Liver (tissue), 9 donors: Measurements from ENCODE around the gene KCND2. TPM values are rescaled to one million over a fixed set of nuclear protein-coding genes. Genes with fewer than 3 reads are reported as not detected.

ENCODE experiments used
- DNase-seq: peaks from one replicate; pipeline ENCODE4 v3.0.0-alpha.2; 2017; ENCODE audit warnings: low spot score
- H3K27ac ChIP-seq, 2 donors: one replicate each; pipeline ENCODE4 v1.7.0; 2013; ENCODE audit warnings: inconsistent platforms in 2 of 2, low read length in 2 of 2, control low read depth in 1 of 2, low read depth in 1 of 2, mild to moderate bottlenecking in 1 of 2
- H3K27me3 ChIP-seq, 4 donors: one replicate each; pipeline versions ENCODE4 v1.6.1 to v1.7.0; 2013; ENCODE audit warnings: low read length in 3 of 4, inconsistent platforms in 1 of 4, mild to moderate bottlenecking in 1 of 4, moderate library complexity in 1 of 4; ENCODE audit not compliant: control insufficient read depth in 4 of 4, insufficient read depth in 4 of 4
- H3K36me3 ChIP-seq, 4 donors: one replicate each; pipeline versions ENCODE4 v1.6.1 to v1.7.0; 2013; ENCODE audit warnings: low read length in 3 of 4, mild to moderate bottlenecking in 3 of 4, low read depth in 1 of 4, moderate library complexity in 1 of 4; ENCODE audit not compliant: control insufficient read depth in 4 of 4, insufficient read depth in 3 of 4
- H3K4me1 ChIP-seq, 4 donors: one replicate each; pipeline versions ENCODE4 v1.6.1 to v1.7.0; 2013; ENCODE audit warnings: low read length in 3 of 4, mild to moderate bottlenecking in 3 of 4, moderate library complexity in 1 of 4; ENCODE audit not compliant: control insufficient read depth in 4 of 4, insufficient read depth in 4 of 4
- H3K4me3 ChIP-seq, 3 donors: one replicate each; pipeline versions ENCODE4 v1.6.1 to v1.7.0; 2013; ENCODE audit warnings: low read length in 3 of 3, control low read depth in 1 of 3, low read depth in 1 of 3, mild to moderate bottlenecking in 1 of 3
- H3K9ac ChIP-seq, 2 donors: one replicate each; pipeline ENCODE4 v1.7.0; 2013; ENCODE audit warnings: low read length in 2 of 2, mild to moderate bottlenecking in 2 of 2, moderate library complexity in 2 of 2, control low read depth in 1 of 2, low read depth in 1 of 2
- H3K9me3 ChIP-seq, 4 donors: one replicate each; pipeline versions ENCODE4 v1.6.1 to v1.7.0; 2013; ENCODE audit warnings: low read length in 3 of 4; ENCODE audit not compliant: control insufficient read depth in 4 of 4
- EGR1 ChIP-seq, 2 donors: IDR thresholded peaks; 2 replicates each; pipeline ENCODE4 v1.6.1; 2016 to 2018; ENCODE audit warnings: antibody characterized with exemption in 2 of 2, low read depth in 2 of 2
- FOXA1 ChIP-seq: IDR thresholded peaks from 2 replicates; pipeline ENCODE4 v1.6.1; 2016; ENCODE audit warnings: antibody characterized with exemption
- FOXA2 ChIP-seq: IDR thresholded peaks from 2 replicates; pipeline ENCODE4 v1.6.1; 2016; ENCODE audit warnings: antibody characterized with exemption
- GABPA ChIP-seq, 2 donors: IDR thresholded peaks in 1 of 2; conservative IDR thresholded peaks in 1 of 2; 2 replicates each; pipeline ENCODE4 v1.6.1; 2016; ENCODE audit warnings: antibody characterized with exemption in 2 of 2, mild to moderate bottlenecking in 1 of 2, moderate library complexity in 1 of 2
- HNF4A ChIP-seq, 2 donors: conservative IDR thresholded peaks; 2 replicates each; pipeline ENCODE4 v1.6.1; 2016; ENCODE audit warnings: antibody characterized with exemption in 2 of 2, mild to moderate bottlenecking in 2 of 2
- HNF4G ChIP-seq: IDR thresholded peaks from 2 replicates; pipeline ENCODE4 v1.6.1; 2016; ENCODE audit warnings: antibody characterized with exemption
- JUND ChIP-seq, 2 donors: IDR thresholded peaks; 2 replicates each; pipeline ENCODE4 v1.6.1; 2016; ENCODE audit warnings: antibody characterized with exemption in 2 of 2
- NR2F2 ChIP-seq: IDR thresholded peaks from 2 replicates; pipeline ENCODE4 v1.6.1; 2016; ENCODE audit warnings: antibody characterized with exemption
- RAD21 ChIP-seq, 2 donors: IDR thresholded peaks; 2 replicates each; pipeline ENCODE4 v1.6.1; 2016; ENCODE audit warnings: antibody characterized with exemption in 2 of 2, mild to moderate bottlenecking in 2 of 2
- RXRA ChIP-seq, 2 donors: IDR thresholded peaks; 2 replicates each; pipeline ENCODE4 v1.6.1; 2017 to 2018; ENCODE audit warnings: antibody characterized with exemption in 2 of 2, mild to moderate bottlenecking in 1 of 2
- SP1 ChIP-seq: IDR thresholded peaks from 2 replicates; pipeline ENCODE4 v1.6.1; 2018; ENCODE audit warnings: antibody characterized with exemption, mild to moderate bottlenecking
- TAF1 ChIP-seq: conservative IDR thresholded peaks from 2 replicates; pipeline ENCODE4 v1.6.1; 2016; ENCODE audit warnings: antibody characterized with exemption, mild to moderate bottlenecking
- YY1 ChIP-seq: IDR thresholded peaks from 2 replicates; pipeline ENCODE4 v1.6.1; 2016; ENCODE audit warnings: antibody characterized with exemption, mild to moderate bottlenecking
- WGBS: extraction: QIAGEN DNeasy Blood & Tissue Kit; methylation state at CpG from one replicate; pipeline ENCODE4 v1.1.7; 2013; 5-methylcytosine and 5-hydroxymethylcytosine counted together
- polyA plus RNA-seq, 2 donors: library from polyadenylated mRNA; stranded (reverse) in 1 of 2; unstranded in 1 of 2; fragments of 200-250 nt in 1 of 2; fragments of >200 nt in 1 of 2; fragmentation: Nextera tagmentation in 1 of 2; extraction: Ambion mirVana in 1 of 2; gene quantifications; one replicate each; pipeline versions ENCODE4 v1.2.1 to v1.2.3, GENCODE V29; 2013 to 2015
- total RNA-seq, 2 donors: library from RNA; depleted of rRNA; stranded (reverse); fragments of >200 nt; gene quantifications; one replicate each; pipeline ENCODE4 v1.2.3, GENCODE V29; 2014
- TF ChIP-seq, protein P1 (sequence below): fragments of 150-350 bp; IDR thresholded peaks from 2 replicates; pipeline ENCODE4 v1.5.1; 2017; ENCODE audit warnings: improper control_type of control experiment, low read depth, low read length; ENCODE audit not compliant: missing input control
- TF ChIP-seq, protein P2 (sequence below): IDR thresholded peaks from 2 replicates; pipeline ENCODE4 v1.6.1; 2016; ENCODE audit warnings: antibody characterized with exemption, mild to moderate bottlenecking
- TF ChIP-seq, protein P3 (sequence below): IDR thresholded peaks from 2 replicates; pipeline ENCODE4 v1.6.1; 2016; ENCODE audit warnings: antibody characterized with exemption
- TF ChIP-seq, protein P4 (sequence below): IDR thresholded peaks from 2 replicates; pipeline ENCODE4 v1.6.1; 2016; ENCODE audit warnings: antibody characterized with exemption
- TF ChIP-seq, protein P5 (sequence below): IDR thresholded peaks from 2 replicates; pipeline ENCODE4 v1.6.1; 2016; ENCODE audit warnings: antibody characterized with exemption
- donor health status: healthy.
- donor health status: healthy.
- donor health status: healthy.
- donor health status: healthy.
- donor health status: healthy.

KCND2 gene
- total and polyA plus RNA-seq, 4 donors, result 0.02 to 0.22 (median 0.07) TPM

DNA sequence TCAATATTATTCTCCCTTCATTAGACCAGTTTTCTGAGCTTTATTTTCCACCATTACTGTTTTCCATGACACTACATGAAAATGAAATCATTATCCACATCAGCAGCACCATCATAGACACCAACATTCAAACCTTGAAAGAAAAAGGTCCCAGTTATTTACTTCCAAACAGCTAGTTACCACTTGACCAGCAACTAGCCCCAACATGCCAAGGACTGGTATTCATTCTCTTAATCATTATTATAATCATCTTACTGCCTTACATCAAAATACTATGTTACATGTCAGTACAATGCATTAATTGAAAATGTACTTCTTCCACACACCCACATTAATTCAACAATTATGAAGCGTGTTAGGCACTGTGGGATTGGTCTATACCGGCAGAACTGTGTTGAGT, 385.5 kb downstream of the KCND2 start:
- no peaks in the 10 kb centered on the region for H3K27me3 ChIP-seq
- H3K4me1 ChIP-seq, result no peaks in the 10 kb centered on the region
- no peak for DNase-seq
- no peaks in the 10 kb centered on the region for H3K36me3 ChIP-seq
- 84% methylated on average over 2 of the region's 2 CpGs for WGBS
- no peaks in the 10 kb centered on the region for H3K9me3 ChIP-seq
- H3K9ac ChIP-seq, result no peak overlapping the region
- no peak for TF ChIP-seq TAF1
- no peak for TF ChIP-seq EGR1 (IDR thresholded peaks at IDR 0.05; ENCODE audit: low read depth in 2 of 2)
- no peak for TF ChIP-seq SP1
- TF ChIP-seq FOXA1, result no peak
- TF ChIP-seq RAD21 (IDR thresholded peaks at IDR 0.05), result no peak
- TF ChIP-seq JUND (IDR thresholded peaks at IDR 0.05), result no peak
- TF ChIP-seq NR2F2, result no peak
- TF ChIP-seq, protein P1, sequence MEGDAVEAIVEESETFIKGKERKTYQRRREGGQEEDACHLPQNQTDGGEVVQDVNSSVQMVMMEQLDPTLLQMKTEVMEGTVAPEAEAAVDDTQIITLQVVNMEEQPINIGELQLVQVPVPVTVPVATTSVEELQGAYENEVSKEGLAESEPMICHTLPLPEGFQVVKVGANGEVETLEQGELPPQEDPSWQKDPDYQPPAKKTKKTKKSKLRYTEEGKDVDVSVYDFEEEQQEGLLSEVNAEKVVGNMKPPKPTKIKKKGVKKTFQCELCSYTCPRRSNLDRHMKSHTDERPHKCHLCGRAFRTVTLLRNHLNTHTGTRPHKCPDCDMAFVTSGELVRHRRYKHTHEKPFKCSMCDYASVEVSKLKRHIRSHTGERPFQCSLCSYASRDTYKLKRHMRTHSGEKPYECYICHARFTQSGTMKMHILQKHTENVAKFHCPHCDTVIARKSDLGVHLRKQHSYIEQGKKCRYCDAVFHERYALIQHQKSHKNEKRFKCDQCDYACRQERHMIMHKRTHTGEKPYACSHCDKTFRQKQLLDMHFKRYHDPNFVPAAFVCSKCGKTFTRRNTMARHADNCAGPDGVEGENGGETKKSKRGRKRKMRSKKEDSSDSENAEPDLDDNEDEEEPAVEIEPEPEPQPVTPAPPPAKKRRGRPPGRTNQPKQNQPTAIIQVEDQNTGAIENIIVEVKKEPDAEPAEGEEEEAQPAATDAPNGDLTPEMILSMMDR, result no peak
- TF ChIP-seq, protein P2, sequence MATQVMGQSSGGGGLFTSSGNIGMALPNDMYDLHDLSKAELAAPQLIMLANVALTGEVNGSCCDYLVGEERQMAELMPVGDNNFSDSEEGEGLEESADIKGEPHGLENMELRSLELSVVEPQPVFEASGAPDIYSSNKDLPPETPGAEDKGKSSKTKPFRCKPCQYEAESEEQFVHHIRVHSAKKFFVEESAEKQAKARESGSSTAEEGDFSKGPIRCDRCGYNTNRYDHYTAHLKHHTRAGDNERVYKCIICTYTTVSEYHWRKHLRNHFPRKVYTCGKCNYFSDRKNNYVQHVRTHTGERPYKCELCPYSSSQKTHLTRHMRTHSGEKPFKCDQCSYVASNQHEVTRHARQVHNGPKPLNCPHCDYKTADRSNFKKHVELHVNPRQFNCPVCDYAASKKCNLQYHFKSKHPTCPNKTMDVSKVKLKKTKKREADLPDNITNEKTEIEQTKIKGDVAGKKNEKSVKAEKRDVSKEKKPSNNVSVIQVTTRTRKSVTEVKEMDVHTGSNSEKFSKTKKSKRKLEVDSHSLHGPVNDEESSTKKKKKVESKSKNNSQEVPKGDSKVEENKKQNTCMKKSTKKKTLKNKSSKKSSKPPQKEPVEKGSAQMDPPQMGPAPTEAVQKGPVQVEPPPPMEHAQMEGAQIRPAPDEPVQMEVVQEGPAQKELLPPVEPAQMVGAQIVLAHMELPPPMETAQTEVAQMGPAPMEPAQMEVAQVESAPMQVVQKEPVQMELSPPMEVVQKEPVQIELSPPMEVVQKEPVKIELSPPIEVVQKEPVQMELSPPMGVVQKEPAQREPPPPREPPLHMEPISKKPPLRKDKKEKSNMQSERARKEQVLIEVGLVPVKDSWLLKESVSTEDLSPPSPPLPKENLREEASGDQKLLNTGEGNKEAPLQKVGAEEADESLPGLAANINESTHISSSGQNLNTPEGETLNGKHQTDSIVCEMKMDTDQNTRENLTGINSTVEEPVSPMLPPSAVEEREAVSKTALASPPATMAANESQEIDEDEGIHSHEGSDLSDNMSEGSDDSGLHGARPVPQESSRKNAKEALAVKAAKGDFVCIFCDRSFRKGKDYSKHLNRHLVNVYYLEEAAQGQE, result no peak
- TF ChIP-seq RXRA (IDR thresholded peaks at IDR 0.05), result no peak
- TF ChIP-seq FOXA2, result no peak
- TF ChIP-seq, protein P3, sequence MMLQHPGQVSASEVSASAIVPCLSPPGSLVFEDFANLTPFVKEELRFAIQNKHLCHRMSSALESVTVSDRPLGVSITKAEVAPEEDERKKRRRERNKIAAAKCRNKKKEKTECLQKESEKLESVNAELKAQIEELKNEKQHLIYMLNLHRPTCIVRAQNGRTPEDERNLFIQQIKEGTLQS, result no peak
- TF ChIP-seq HNF4A (conservative IDR thresholded peaks at IDR 0.05), result no peak
- TF ChIP-seq, protein P4, sequence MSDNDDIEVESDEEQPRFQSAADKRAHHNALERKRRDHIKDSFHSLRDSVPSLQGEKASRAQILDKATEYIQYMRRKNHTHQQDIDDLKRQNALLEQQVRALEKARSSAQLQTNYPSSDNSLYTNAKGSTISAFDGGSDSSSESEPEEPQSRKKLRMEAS, result no peak
- TF ChIP-seq YY1, result no peak
- TF ChIP-seq GABPA (IDR thresholded peaks at IDR 0.05 in 1 of 2, conservative IDR thresholded peaks at IDR 0.05 in 1 of 2), result no peak
- TF ChIP-seq HNF4G, result no peak
- TF ChIP-seq, protein P5, sequence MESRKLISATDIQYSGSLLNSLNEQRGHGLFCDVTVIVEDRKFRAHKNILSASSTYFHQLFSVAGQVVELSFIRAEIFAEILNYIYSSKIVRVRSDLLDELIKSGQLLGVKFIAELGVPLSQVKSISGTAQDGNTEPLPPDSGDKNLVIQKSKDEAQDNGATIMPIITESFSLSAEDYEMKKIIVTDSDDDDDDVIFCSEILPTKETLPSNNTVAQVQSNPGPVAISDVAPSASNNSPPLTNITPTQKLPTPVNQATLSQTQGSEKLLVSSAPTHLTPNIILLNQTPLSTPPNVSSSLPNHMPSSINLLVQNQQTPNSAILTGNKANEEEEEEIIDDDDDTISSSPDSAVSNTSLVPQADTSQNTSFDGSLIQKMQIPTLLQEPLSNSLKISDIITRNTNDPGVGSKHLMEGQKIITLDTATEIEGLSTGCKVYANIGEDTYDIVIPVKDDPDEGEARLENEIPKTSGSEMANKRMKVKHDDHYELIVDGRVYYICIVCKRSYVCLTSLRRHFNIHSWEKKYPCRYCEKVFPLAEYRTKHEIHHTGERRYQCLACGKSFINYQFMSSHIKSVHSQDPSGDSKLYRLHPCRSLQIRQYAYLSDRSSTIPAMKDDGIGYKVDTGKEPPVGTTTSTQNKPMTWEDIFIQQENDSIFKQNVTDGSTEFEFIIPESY, result no peak
- H3K4me3 ChIP-seq, result no peak overlapping the region
- no peak overlapping the region for H3K27ac ChIP-seq

DNA sequence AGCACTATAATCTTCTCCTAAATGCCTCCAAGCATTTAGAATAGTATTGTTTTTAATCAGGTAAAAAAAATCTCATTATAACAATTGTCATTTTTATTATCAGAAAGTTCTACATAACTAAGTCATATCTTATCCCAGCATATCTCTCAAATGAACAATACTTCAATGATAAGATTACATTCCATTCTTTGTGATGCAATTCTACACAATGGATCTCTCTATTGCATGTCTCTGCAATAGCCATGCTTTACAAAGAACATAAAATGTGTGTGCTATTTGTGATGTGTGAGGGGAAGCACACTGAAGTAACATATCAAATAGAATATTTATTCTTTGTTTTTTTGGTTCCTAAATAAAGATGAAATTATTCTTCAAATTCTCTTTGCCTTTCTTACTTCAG, 389.3 kb downstream of the KCND2 start:
- no peak for DNase-seq
- H3K9me3 ChIP-seq, result no peaks in the 10 kb centered on the region
- H3K9ac ChIP-seq, result no peak overlapping the region
- H3K4me1 ChIP-seq, result no peaks in the 10 kb centered on the region
- no peak overlapping the region for H3K27ac ChIP-seq
- no peaks in the 10 kb centered on the region for H3K36me3 ChIP-seq
- no peak overlapping the region for H3K4me3 ChIP-seq
- H3K27me3 ChIP-seq, result no peaks in the 10 kb centered on the region
- TF ChIP-seq, protein P1, result no peak
- TF ChIP-seq RAD21 (IDR thresholded peaks at IDR 0.05) (no peak), JUND (IDR thresholded peaks at IDR 0.05) (no peak), FOXA1 (no peak), SP1 (no peak), GABPA (IDR thresholded peaks at IDR 0.05 in 1 of 2, conservative IDR thresholded peaks at IDR 0.05 in 1 of 2) (no peak), EGR1 (IDR thresholded peaks at IDR 0.05; ENCODE audit: low read depth in 2 of 2) (no peak), NR2F2 (no peak), RXRA (IDR thresholded peaks at IDR 0.05) (no peak)
- TF ChIP-seq, protein P4, result no peak
- TF ChIP-seq, protein P2, result no peak
